Thyroid gland (tissue), 4 donors: ENCODE data around the gene PLCB1. TPM values are rescaled to one million over a fixed set of nuclear protein-coding genes. Genes with fewer than 3 reads are reported as not detected.

Experiments used
- DNase-seq, 2 donors: peaks; one replicate each; pipeline ENCODE4 v3.0.0-alpha.2; 2019
- H3K27ac ChIP-seq, 3 donors: fragments of 200-600 bp; sonication (generic); 1 replicate in 2 of 3; 2 replicates in 1 of 3; pipeline ENCODE4 v1.5.1; 2016 to 2019; ENCODE audit warnings: mild to moderate bottlenecking in 1 of 3, moderate library complexity in 1 of 3
- H3K27me3 ChIP-seq: fragments of 200-600 bp; sonication (generic); one replicate; pipeline ENCODE4 v1.5.1; 2019
- H3K36me3 ChIP-seq, 2 donors: fragments of 200-600 bp; sonication (generic); one replicate each; pipeline ENCODE4 v1.5.1; 2016 to 2019
- H3K4me1 ChIP-seq, 2 donors: fragments of 200-600 bp; sonication (generic); one replicate each; pipeline ENCODE4 v1.5.1; 2017 to 2019
- H3K4me3 ChIP-seq, 3 donors: fragments of 200-600 bp; sonication (generic); replicated peaks in 1 of 3; 1 replicate in 2 of 3; 2 replicates in 1 of 3; pipeline ENCODE4 v1.5.1; 2016; ENCODE audit warnings: mild to moderate bottlenecking in 1 of 3
- H3K9me3 ChIP-seq: fragments of 200-600 bp; sonication (generic); one replicate; pipeline ENCODE4 v1.5.1; 2017
- POLR2A ChIP-seq, 2 donors: fragments of 450-650 bp; IDR thresholded peaks; one replicate each; pipeline ENCODE4 v1.6.1; 2017; ENCODE audit warnings: antibody characterized with exemption in 2 of 2, mild to moderate bottlenecking in 2 of 2, moderate library complexity in 1 of 2
- whole genome bisulfite sequencing, 2 donors: methylation state at CpG; one replicate each; pipeline ENCODE4 v1.1.5; 2017; 5-methylcytosine and 5-hydroxymethylcytosine counted together
- intact Hi-C: fragments of 100-400 bp; cut with DNase I; formaldehyde crosslinking; loops from one replicate; pipeline ENCODE4 v1.15.1; 2023
- total RNA-seq, 4 donors: library from RNA; depleted of rRNA; stranded (reverse); fragments of >200 nt; gene quantifications; one replicate each; pipeline ENCODE4 v1.2.3, GENCODE V29; 2016
- TF ChIP-seq, protein P1 (sequence below), 6 experiments: fragments of 200-600 bp in 3 of 6; fragments of 450-650 bp in 3 of 6; sonication (generic) in 3 of 6; IDR thresholded peaks; one replicate each; pipeline ENCODE4 v1.5.1; 2016 to 2019; ENCODE audit warnings: antibody characterized with exemption in 6 of 6, mild to moderate bottlenecking in 2 of 6, inconsistent platforms in 1 of 6, moderate library complexity in 1 of 6

PLCB1 gene
- total RNA-seq, 4 donors from 2014 or later = 7.3 to 14.1 (median 11.0) TPM

DNA sequence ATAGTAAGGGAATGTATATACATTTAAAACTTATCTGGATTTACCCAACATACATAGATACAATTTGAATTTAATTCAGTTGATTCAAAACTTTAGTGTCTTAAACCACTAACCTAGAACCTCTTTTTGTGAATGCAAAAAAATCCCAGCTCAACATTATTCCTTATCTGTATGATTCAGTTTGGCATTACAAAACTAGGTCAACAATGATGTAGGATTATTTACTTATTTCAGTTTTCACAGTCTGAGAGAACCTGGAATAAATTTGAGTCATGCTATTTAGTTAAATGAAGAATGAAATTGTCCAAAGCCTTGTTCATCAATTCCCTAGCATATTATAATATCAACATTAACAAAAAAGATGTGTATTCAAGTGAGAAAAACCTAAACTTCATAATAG, 7.4 kb upstream of the PLCB1 start:
- no peak overlapping the region for H3K4me3 ChIP-seq
- intact Hi-C loops = no loop called here
- H3K4me1 ChIP-seq = no peaks in the 10 kb centered on the region
- no peak overlapping the region for H3K27ac ChIP-seq
- no peak for TF ChIP-seq POLR2A (IDR thresholded peaks at IDR 0.05)
- TF ChIP-seq, protein P1, sequence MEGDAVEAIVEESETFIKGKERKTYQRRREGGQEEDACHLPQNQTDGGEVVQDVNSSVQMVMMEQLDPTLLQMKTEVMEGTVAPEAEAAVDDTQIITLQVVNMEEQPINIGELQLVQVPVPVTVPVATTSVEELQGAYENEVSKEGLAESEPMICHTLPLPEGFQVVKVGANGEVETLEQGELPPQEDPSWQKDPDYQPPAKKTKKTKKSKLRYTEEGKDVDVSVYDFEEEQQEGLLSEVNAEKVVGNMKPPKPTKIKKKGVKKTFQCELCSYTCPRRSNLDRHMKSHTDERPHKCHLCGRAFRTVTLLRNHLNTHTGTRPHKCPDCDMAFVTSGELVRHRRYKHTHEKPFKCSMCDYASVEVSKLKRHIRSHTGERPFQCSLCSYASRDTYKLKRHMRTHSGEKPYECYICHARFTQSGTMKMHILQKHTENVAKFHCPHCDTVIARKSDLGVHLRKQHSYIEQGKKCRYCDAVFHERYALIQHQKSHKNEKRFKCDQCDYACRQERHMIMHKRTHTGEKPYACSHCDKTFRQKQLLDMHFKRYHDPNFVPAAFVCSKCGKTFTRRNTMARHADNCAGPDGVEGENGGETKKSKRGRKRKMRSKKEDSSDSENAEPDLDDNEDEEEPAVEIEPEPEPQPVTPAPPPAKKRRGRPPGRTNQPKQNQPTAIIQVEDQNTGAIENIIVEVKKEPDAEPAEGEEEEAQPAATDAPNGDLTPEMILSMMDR (IDR thresholded peaks at IDR 0.05) = no peak
- H3K27me3 ChIP-seq = no peaks in the 10 kb centered on the region
- no peaks in the 10 kb centered on the region for H3K9me3 ChIP-seq
- no peak for DNase-seq
- H3K36me3 ChIP-seq = no peaks in the 10 kb centered on the region

DNA sequence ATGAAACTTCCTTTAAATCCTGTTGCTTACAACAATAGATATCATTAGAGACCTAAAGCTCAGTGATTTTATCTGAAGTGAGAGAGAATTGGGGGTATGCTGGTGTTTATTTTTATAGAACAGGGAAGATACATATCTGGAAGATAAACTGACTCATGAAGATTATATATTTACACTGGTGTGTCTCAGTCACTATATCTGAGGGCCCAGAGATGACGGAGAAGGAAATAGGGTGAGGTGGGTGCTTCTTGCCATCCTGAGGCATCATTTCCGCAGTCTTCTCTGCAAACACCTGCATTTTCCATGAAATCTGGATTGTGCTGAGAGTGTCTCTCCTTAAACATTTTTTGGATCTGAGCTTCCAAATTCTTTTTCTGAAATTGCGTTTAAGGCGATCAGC, 5.9 kb upstream of the PLCB1 start:
- DNase-seq = no peak
- H3K4me3 ChIP-seq = no peak overlapping the region
- intact Hi-C loops = no loop called here
- H3K4me1 ChIP-seq = no peaks in the 10 kb centered on the region
- H3K27me3 ChIP-seq = no peaks in the 10 kb centered on the region
- no peak overlapping the region for H3K27ac ChIP-seq
- H3K9me3 ChIP-seq = no peaks in the 10 kb centered on the region
- no peaks in the 10 kb centered on the region for H3K36me3 ChIP-seq
- TF ChIP-seq, protein P1 (IDR thresholded peaks at IDR 0.05) = no peak
- no peak for TF ChIP-seq POLR2A (IDR thresholded peaks at IDR 0.05)
- 94 to 95% methylated on average over 4 of the region's 4 CpGs for WGBS, 2 donors

DNA sequence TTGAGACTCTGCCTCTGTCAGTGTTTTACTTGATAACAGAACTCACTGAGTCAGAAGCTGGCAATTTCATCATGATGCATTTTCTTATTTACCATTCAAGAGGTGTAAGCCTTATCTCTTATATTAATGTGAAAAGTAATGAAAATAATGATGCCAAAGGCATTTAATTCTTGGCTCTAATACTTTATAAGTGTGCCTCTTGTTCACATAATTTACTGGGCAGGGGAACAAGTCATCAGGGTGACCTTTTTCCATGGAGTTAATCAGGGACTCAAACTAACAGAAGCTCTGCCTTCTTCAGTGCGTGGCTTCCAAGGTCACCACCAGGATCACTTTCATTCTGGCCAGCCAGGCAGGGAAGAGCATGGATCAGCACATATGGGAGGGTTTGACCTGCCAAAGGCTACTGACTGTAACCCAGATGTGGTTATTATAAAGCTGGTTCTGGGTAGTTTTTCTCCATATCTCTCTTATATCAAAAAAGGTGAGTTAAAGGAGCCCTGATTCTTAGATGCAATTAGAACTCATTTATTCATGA, 5.2 kb upstream of the PLCB1 start:
- Histone ChIP-seq H3K4me3 (no peak overlapping the region), H3K27me3 (no peaks in the 10 kb centered on the region), H3K9me3 (no peaks in the 10 kb centered on the region), H3K36me3 (no peaks in the 10 kb centered on the region), H3K27ac (no peak overlapping the region), H3K4me1 (peaks cover 0 to 4% of the 10 kb centered on the region in 2 donors)
- TF ChIP-seq, protein P1 (IDR thresholded peaks at IDR 0.05) = no peak
- no peak for TF ChIP-seq POLR2A (IDR thresholded peaks at IDR 0.05)
- 75 to 86% methylated on average over 1 of the region's 1 CpG for WGBS, 2 donors
- DNase-seq = no peak
- intact Hi-C loops = no loop called here

DNA sequence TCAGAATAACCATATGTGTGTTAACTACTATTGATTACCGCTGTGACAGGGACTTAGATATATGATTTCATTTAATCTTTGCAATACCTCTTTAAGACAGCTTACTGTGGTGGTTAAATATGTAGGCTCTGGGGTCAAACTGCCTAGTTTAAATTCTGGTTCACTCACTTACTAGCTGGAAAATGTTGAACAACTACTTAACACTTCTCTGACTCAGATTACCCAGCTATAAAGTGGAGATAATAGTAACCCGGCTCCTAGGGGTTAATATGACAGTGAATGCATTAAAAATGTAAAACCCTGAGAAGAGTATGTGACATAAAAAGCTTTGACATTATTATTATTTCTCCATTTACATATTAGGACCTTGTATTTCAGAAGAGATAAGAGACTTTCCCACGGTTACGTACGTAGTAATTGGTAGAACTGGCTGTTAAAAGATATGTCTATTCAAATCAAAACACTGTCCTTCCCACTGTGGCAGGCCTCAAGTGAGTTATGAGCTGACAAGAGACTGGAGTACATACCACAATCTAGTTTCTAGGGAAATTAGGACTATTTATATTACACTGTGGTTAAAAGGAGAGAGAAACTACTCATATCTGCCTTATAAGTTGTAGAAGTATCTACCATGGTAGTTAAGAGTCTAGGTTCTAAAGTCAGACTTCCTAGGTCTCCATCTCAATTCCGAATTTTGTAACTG, 4.4 kb upstream of the PLCB1 start:
- Histone ChIP-seq H3K27me3 (no peaks in the 10 kb centered on the region), H3K27ac (no peak overlapping the region), H3K4me3 (no peak overlapping the region), H3K36me3 (no peaks in the 10 kb centered on the region), H3K4me1 (peaks cover under 1 to 9% of the 10 kb centered on the region in 2 donors), H3K9me3 (no peaks in the 10 kb centered on the region)
- no peak for DNase-seq
- WGBS, 2 donors = 86 to 90% methylated on average over 6 of the region's 6 CpGs
- intact Hi-C loops = no loop called here
- TF ChIP-seq POLR2A (IDR thresholded peaks at IDR 0.05) = no peak
- TF ChIP-seq, protein P1 (IDR thresholded peaks at IDR 0.05) = no peak

DNA sequence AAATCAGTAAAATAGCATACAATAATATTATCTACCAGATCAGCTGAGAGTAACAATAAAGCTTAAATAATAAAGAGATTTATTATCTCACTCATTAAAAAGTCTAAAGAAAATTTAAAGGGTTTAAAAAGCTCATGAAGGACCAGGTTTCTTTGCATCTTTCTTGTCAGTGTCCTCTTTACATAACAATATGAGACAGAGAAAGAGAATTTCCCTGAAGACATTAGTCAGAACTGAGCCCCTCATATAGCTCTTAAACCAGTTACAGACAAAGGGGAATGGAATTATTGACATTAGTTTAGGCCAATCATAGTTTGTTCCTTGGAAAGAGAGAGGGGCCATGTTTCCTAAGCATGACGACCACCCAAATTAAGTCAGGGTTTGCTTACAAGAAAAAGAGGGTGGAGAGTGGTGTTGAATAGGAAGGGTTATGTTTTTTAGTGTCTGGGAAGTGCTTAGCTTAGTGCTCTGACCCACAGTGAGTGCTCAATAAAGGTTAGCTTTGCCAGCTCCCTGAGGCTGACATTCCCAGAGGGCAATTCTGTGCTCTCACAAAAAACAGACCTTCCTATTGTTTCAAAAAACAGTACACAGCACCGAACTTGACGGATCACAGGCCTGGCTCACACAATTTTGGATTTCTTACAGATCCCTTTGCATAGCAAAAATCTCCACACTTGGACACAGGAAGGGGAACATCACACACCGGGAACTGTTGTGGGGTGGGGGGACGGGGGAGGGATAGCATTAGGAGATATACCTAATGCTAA, 3.6 kb upstream of the PLCB1 start:
- intact Hi-C loops = no loop called here
- no peak for DNase-seq
- no peaks in the 10 kb centered on the region for H3K36me3 ChIP-seq
- H3K27ac ChIP-seq = no peak overlapping the region
- H3K4me1 ChIP-seq = peaks cover 5 to 10% of the 10 kb centered on the region in 2 donors
- H3K4me3 ChIP-seq = no peak overlapping the region
- WGBS, 2 donors = 84 to 89% methylated on average over 5 of the region's 5 CpGs
- no peaks in the 10 kb centered on the region for H3K27me3 ChIP-seq
- no peaks in the 10 kb centered on the region for H3K9me3 ChIP-seq
- TF ChIP-seq POLR2A (IDR thresholded peaks at IDR 0.05) = no peak
- TF ChIP-seq, protein P1 (IDR thresholded peaks at IDR 0.05) = no peak
